ENCODE data around the gene CTBP2. TPM values are rescaled to one million over a fixed set of nuclear protein-coding genes. Genes with fewer than 3 reads are reported as not detected.

The CTBP2 gene
- total and polyA plus RNA-seq, 10 donors: 6.7 to 74.4 (median 40.1) TPM

DNA sequence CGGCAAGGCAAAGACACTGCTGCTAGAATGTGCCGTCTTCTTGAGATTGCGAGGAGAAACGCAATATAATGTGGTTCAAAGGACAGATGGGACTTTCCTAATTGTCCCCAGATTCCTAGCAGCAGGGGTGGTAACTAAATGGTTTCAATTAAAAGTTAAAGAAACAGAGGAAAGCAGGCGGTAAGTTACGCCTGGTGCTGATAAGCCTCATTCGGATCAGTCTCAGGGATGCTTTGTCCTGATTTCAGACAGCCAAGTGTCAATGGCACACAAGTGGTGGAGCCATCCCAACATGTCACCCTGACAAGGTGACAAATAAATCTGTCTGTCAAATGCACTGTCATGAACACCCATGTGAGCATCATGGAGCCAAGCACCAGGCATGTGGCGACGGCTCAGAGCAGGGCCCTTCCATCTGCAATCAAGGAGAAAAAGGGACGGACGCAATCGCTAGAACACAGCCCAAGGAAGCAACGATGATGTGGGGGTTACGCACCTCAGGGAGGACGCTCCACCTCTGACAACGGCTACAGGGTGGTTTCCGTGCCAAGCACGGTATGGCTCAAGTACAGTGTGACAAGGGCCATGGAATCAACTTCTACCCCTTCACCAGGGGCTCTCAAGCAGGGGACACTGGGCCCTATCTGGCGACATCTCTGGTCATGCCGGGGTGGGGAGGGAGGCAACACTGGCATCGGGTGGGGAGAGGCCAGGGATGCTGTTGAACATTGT is 66.2 kb downstream of the CTBP2 start:
- Histone ChIP-seq H3K9me3 (no peaks in the 10 kb centered on the region), H3K4me3 (no peak overlapping the region), H3K36me3 (peaks cover 0 to 19% (median 0%) of the 10 kb centered on the region in 6 donors), H3K27me3 (replicated peaks in 1 of 7) (peaks cover 0 to 4% (median 0%) of the 10 kb centered on the region in 7 donors), H3K4me1 (peaks cover 0 to 51% (median 18%) of the 10 kb centered on the region in 6 donors), H3K27ac (peak overlapping the region in 4 of 8 donors; percentile 18 to 38 (median 36))
- intact Hi-C loops (cut with DNase I; ENCODE audit: low total_unique reads): no loop called here
- TF ChIP-seq POLR2AphosphoS5 (IDR thresholded peaks at IDR 0.05): peak in 1 of 3 donors; percentile 13
- no peak for TF ChIP-seq POLR2A (IDR thresholded peaks at IDR 0.05)
- WGBS, 5 donors: 87 to 93% (median 91%) methylated on average over 20 to 21 of the region's 21 CpGs
- peak; percentile 38 for DNase-seq

DNA sequence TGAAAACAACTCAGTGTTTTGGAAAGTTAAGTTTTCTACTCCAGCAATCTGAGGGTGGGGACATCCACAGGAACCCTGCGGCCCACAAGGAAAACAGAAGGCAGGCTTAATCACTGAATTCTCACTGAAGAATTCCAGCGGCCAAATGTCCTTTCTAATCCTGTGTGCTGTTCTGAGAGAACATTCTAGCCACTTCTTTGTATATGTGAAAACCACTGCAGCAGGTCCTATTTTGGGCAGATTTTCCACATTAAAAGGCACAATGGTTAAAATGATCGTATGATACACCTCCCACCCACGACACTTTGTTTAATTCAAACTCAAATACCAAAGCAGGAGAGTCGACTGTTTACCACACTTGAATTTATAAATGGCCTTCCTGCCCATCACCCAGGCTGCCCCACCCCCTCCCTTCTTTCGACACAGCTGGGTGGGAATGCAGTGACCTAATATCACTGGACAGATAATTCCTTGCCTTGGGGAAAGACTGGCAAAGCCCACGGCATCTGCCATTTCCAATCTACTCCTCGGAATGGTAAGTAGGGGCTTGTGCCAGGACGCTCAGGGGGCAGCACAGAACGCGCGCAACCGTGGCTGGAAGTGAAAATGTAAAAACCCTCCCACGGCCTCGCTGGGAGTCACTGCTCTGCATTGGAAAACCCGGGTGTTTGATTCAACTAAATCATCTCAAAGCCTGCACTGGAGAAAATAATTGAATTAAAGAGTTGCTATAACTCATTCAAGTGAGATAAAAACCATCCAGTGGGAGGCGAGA is 67.0 kb downstream of the CTBP2 start:
- Histone ChIP-seq H3K27ac (peak overlapping the region in 5 of 8 donors; percentile 18 to 46 (median 37)), H3K36me3 (peaks cover 0 to 19% (median 0%) of the 10 kb centered on the region in 6 donors), H3K9me3 (no peaks in the 10 kb centered on the region), H3K4me3 (no peak overlapping the region), H3K27me3 (replicated peaks in 1 of 7) (peaks cover 0 to 4% (median 0%) of the 10 kb centered on the region in 7 donors), H3K4me1 (peaks cover 0 to 55% (median 19%) of the 10 kb centered on the region in 6 donors)
- no peak for TF ChIP-seq POLR2A (IDR thresholded peaks at IDR 0.05)
- TF ChIP-seq, protein P1, sequence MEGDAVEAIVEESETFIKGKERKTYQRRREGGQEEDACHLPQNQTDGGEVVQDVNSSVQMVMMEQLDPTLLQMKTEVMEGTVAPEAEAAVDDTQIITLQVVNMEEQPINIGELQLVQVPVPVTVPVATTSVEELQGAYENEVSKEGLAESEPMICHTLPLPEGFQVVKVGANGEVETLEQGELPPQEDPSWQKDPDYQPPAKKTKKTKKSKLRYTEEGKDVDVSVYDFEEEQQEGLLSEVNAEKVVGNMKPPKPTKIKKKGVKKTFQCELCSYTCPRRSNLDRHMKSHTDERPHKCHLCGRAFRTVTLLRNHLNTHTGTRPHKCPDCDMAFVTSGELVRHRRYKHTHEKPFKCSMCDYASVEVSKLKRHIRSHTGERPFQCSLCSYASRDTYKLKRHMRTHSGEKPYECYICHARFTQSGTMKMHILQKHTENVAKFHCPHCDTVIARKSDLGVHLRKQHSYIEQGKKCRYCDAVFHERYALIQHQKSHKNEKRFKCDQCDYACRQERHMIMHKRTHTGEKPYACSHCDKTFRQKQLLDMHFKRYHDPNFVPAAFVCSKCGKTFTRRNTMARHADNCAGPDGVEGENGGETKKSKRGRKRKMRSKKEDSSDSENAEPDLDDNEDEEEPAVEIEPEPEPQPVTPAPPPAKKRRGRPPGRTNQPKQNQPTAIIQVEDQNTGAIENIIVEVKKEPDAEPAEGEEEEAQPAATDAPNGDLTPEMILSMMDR (IDR thresholded peaks at IDR 0.05 in 8 of 11, conservative IDR thresholded peaks at IDR 0.05 in 3 of 11): no peak
- no peak for TF ChIP-seq POLR2AphosphoS5 (IDR thresholded peaks at IDR 0.05)
- 66 to 81% (median 75%) methylated on average over 17 of the region's 17 CpGs for WGBS, 5 donors
- DNase-seq: peak; percentile 39
- intact Hi-C loops (cut with DNase I; ENCODE audit: low total_unique reads): no loop called here

DNA sequence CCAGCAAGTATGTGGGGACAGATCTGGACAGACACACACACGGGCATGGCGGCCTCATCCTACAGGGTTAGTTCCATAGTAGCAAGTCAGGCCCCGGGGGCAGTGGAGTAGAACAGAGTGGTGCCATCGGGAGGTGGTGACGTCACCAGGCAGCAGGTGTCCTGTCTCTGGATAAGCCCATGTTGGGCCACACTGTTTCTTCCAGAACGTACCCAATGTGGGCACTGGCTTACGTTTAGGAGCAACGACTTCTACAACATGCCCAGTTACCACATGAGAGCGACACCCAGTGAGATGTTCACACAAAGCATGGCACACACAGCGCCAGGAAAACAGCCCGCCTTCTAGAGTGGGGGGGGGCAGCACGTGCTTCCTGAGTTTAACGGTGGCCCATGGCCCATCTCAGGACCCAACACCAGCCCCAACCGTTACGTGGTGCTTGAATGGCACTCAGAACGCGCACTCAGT is 67.8 kb downstream of the CTBP2 start:
- peaks cover 0 to 63% (median 19%) of the 10 kb centered on the region in 6 donors for H3K4me1 ChIP-seq
- intact Hi-C loops (cut with DNase I; ENCODE audit: low total_unique reads): no loop called here
- TF ChIP-seq, protein P1 (IDR thresholded peaks at IDR 0.05 in 8 of 11, conservative IDR thresholded peaks at IDR 0.05 in 3 of 11): no peak
- TF ChIP-seq POLR2A (IDR thresholded peaks at IDR 0.05) (no peak), POLR2AphosphoS5 (IDR thresholded peaks at IDR 0.05) (peak in 1 of 3 donors; percentile 2)
- H3K27ac ChIP-seq: peak overlapping the region in 2 of 8 donors; percentile 35 to 38
- peak; percentile 53 for DNase-seq
- WGBS, 5 donors: 86 to 95% (median 92%) methylated on average over 14 to 17 of the region's 17 CpGs
- no peaks in the 10 kb centered on the region for H3K9me3 ChIP-seq
- H3K36me3 ChIP-seq: peaks cover 0 to 18% (median 0%) of the 10 kb centered on the region in 6 donors
- H3K27me3 ChIP-seq (replicated peaks in 1 of 7): peaks cover 0 to 4% (median 0%) of the 10 kb centered on the region in 7 donors
- no peak overlapping the region for H3K4me3 ChIP-seq

DNA sequence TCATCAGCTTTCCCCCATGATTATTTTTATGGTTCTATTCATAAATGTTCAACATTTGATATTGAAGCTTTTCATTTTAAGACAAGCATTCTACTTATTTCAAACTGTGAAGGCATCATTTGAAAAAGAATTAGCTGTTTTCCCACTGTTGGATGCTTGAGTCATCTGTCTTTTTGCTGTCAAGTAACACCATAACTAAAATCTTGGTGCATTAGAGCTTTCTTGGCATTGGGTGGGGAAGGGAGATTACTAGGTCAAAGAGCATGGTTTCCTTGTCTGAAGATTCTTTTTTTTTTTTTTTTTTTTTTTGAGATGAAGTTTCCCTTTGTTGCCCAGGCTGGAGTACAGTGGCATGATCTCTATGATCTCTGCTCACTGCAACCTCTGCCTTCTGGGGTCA is 68.5 kb downstream of the CTBP2 start:
- intact Hi-C loops (cut with DNase I; ENCODE audit: low total_unique reads): no loop called here
- H3K4me1 ChIP-seq: peaks cover 0 to 60% (median 19%) of the 10 kb centered on the region in 6 donors

More for the DNA sequence above, 68.5 kb downstream of the CTBP2 start:
- Histone ChIP-seq H3K27me3 (replicated peaks in 1 of 7) (peaks cover 0 to 4% (median 0%) of the 10 kb centered on the region in 7 donors), H3K36me3 (peaks cover 0 to 22% (median 0%) of the 10 kb centered on the region in 6 donors), H3K9me3 (no peaks in the 10 kb centered on the region), H3K27ac (no peak overlapping the region), H3K4me3 (no peak overlapping the region)
- DNase-seq: no peak
- TF ChIP-seq POLR2A (IDR thresholded peaks at IDR 0.05): no peak
- TF ChIP-seq, protein P1 (IDR thresholded peaks at IDR 0.05 in 8 of 11, conservative IDR thresholded peaks at IDR 0.05 in 3 of 11): no peak
- TF ChIP-seq POLR2AphosphoS5 (IDR thresholded peaks at IDR 0.05): no peak

Measured in spleen (tissue), 11 donors.